Transverse colon (tissue), 4 donors: ENCODE results near the gene C1QTNF5. TPM values are rescaled to one million over a fixed set of nuclear protein-coding genes. Genes with fewer than 3 reads are reported as not detected.

Experiments
- DNase-seq: peaks from one replicate; pipeline ENCODE4 v3.0.0-alpha.2; 2019
- H3K27ac ChIP-seq, 4 donors: fragments of 200-600 bp; sonication (generic); 2 replicates each; pipeline ENCODE4 v1.5.1; 2016 to 2018; ENCODE audit warnings: inconsistent platforms in 4 of 4
- H3K27me3 ChIP-seq: fragments of 200-600 bp; sonication (generic); 2 replicates; pipeline ENCODE4 v1.5.1; 2017; ENCODE audit warnings: inconsistent platforms
- H3K36me3 ChIP-seq, 4 donors: fragments of 200-600 bp; sonication (generic); 2 replicates each; pipeline ENCODE4 v1.5.1; 2017 to 2019; ENCODE audit warnings: inconsistent platforms in 4 of 4
- H3K4me1 ChIP-seq, 4 donors: fragments of 200-600 bp; sonication (generic); 2 replicates each; pipeline ENCODE4 v1.5.1; 2017 to 2020; ENCODE audit warnings: inconsistent platforms in 4 of 4
- H3K4me3 ChIP-seq, 4 donors: fragments of 200-600 bp; sonication (generic); 1 replicate in 1 of 4; 2 replicates in 3 of 4; pipeline versions ENCODE4 v1.5.1 to v1.6.1; 2017 to 2019; ENCODE audit warnings: inconsistent platforms in 4 of 4
- H3K9me3 ChIP-seq, 2 donors: fragments of 200-600 bp; sonication (generic); 2 replicates each; pipeline ENCODE4 v1.5.1; 2017 to 2019; ENCODE audit warnings: inconsistent platforms in 2 of 2
- CTCF ChIP-seq, 5 experiments: fragments of 200-600 bp in 3 of 5; fragments of 450-650 bp in 2 of 5; sonication (generic) in 3 of 5; IDR thresholded peaks; 1 replicate in 2 of 5; 2 replicates in 3 of 5; pipeline ENCODE4 v1.5.1; 2016 to 2017; ENCODE audit warnings: antibody characterized with exemption in 5 of 5, inconsistent platforms in 3 of 5, mild to moderate bottlenecking in 2 of 5, moderate library complexity in 1 of 5
- EP300 ChIP-seq: sonication (generic); formaldehyde crosslinking; IDR thresholded peaks from one replicate; pipeline ENCODE4 v1.6.1; 2017; ENCODE audit warnings: antibody characterized with exemption, low read depth
- POLR2A ChIP-seq: fragments of 450-650 bp; IDR thresholded peaks from one replicate; pipeline ENCODE4 v1.6.1; 2016; ENCODE audit warnings: antibody characterized with exemption, mild to moderate bottlenecking, moderate library complexity
- POLR2AphosphoS5 ChIP-seq, 3 donors: sonication (generic); formaldehyde crosslinking; IDR thresholded peaks; one replicate each; pipeline ENCODE4 v1.6.1; 2016; ENCODE audit warnings: antibody characterized with exemption in 3 of 3
- WGBS, 2 donors: methylation state at CpG; one replicate each; pipeline ENCODE4 v1.1.5; 2018; ENCODE audit warnings: low coverage in 1 of 2; 5-methylcytosine and 5-hydroxymethylcytosine counted together
- in situ Hi-C, 4 donors: fragments of 200-750 bp; cut with MboI; loops; one replicate each; pipeline versions ENCODE4 v1.15.0 to v1.15.1; 2017; ENCODE audit warnings: low sequenced_read_pairs in 3 of 4, low pct_ligation_motif_present in 1 of 4, low pct_unique_long_range_greater_than_20kb in 1 of 4
- intact Hi-C: fragments of 100-400 bp; cut with DNase I; formaldehyde crosslinking; loops from one replicate; pipeline ENCODE4 v1.15.1; 2023; ENCODE audit warnings: low total_unique reads
- total RNA-seq, 4 donors: library from RNA; depleted of rRNA; stranded (reverse); fragments of >200 nt; gene quantifications; one replicate each; pipeline ENCODE4 v1.1.0, GENCODE V29; 2016

Gene C1QTNF5
- total RNA-seq, 4 donors from 2014 or later, result 7.6 to 20.5 (median 11.4) TPM

- peaks cover 37% of the 10 kb centered on the region for H3K27me3 ChIP-seq
- WGBS, 2 donors, result 18% methylated on average over 17 of the region's 17 CpGs; no CpG with 5 or more reads in 1 of the 2 donors
- H3K4me3 ChIP-seq, result peak overlapping the region in 1 of 4 donors; percentile 47
- TF ChIP-seq EP300, result no peak
- peak; percentile 81 to 86 (median 86) for TF ChIP-seq CTCF (IDR thresholded peaks at IDR 0.05)
- in situ Hi-C loops, result no loop called here
- peak overlapping the region; percentile 80 to 84 (median 82) for H3K27ac ChIP-seq
- peak; percentile 76 for DNase-seq
- peaks cover 23 to 68% (median 50%) of the 10 kb centered on the region in 4 donors for H3K4me1 ChIP-seq
- intact Hi-C loops, result no loop called here
- H3K9me3 ChIP-seq, result no peaks in the 10 kb centered on the region
- no peaks in the 10 kb centered on the region for H3K36me3 ChIP-seq
Measured at GRCh38 chr11:119338318-119338890, 2.3 kb downstream of the C1QTNF5 start.

GRCh38 chr11:119337581-119338317 is 2.9 kb downstream of the C1QTNF5 start:
- Histone ChIP-seq H3K4me1 (peaks cover 23 to 68% (median 50%) of the 10 kb centered on the region in 4 donors), H3K9me3 (no peaks in the 10 kb centered on the region), H3K4me3 (no peak overlapping the region), H3K36me3 (no peaks in the 10 kb centered on the region), H3K27ac (peak overlapping the region; percentile 61 to 84 (median 82)), H3K27me3 (peaks cover 32% of the 10 kb centered on the region)
- whole genome bisulfite sequencing, 2 donors, result 75% methylated on average over 6 of the region's 9 CpGs; no CpG with 5 or more reads in 1 of the 2 donors
- in situ Hi-C loops, result no loop called here
- no peak for DNase-seq
- TF ChIP-seq EP300 (no peak), CTCF (IDR thresholded peaks at IDR 0.05) (no peak), POLR2AphosphoS5 (IDR thresholded peaks at IDR 0.05) (no peak), POLR2A (no peak)
- intact Hi-C loops, result no loop called here

GRCh38 chr11:119336744-119337469 is 3.8 kb downstream of the C1QTNF5 start:
- TF ChIP-seq EP300 (no peak), POLR2AphosphoS5 (IDR thresholded peaks at IDR 0.05) (no peak), POLR2A (no peak), CTCF (IDR thresholded peaks at IDR 0.05) (no peak)
- WGBS, 2 donors, result 29 to 86% methylated on average over 1 to 9 of the region's 9 CpGs
- Histone ChIP-seq H3K36me3 (no peaks in the 10 kb centered on the region), H3K4me3 (no peak overlapping the region), H3K9me3 (no peaks in the 10 kb centered on the region), H3K4me1 (peaks cover 23 to 68% (median 50%) of the 10 kb centered on the region in 4 donors), H3K27me3 (peaks cover 28% of the 10 kb centered on the region), H3K27ac (peak overlapping the region; percentile 61 to 84 (median 82))
- intact Hi-C loops (no loop called here), in situ Hi-C loops (no loop called here)
- DNase-seq, result no peak
